Keratinocyte (primary cell): ENCODE results near the gene CFAP300. TPM values are rescaled to one million over a fixed set of nuclear protein-coding genes. Genes with fewer than 3 reads are reported as not detected.

ENCODE experiments used
- DNase-seq: peaks from one replicate; pipeline ENCODE4 v3.0.0-alpha.2; 2011; ENCODE audit warnings: low read depth, missing footprints, low spot score
- FAIRE-seq: peaks from 2 replicates; lab custom pipeline; 2011; peaks lifted over from hg19 to GRCh38; lab: Jason Lieb, UNC
- H2AFZ ChIP-seq: 2 replicates; pipeline ENCODE4 v1.6.0; 2012; ENCODE audit warnings: low read length, control low read depth, inconsistent platforms; ENCODE audit not compliant: control insufficient read depth
- H3K27ac ChIP-seq: 2 replicates; pipeline ENCODE4 v1.5.1; 2011; ENCODE audit warnings: low read length; ENCODE audit not compliant: control insufficient read depth, insufficient read depth
- H3K27me3 ChIP-seq: 3 replicates; pipeline ENCODE4 v1.6.0; 2011; ENCODE audit warnings: low read length; ENCODE audit not compliant: control insufficient read depth, insufficient read depth; ENCODE audit errors: extremely low read depth
- H3K36me3 ChIP-seq, 2 experiments: 2 replicates in 1 of 2; 3 replicates in 1 of 2; pipeline ENCODE4 v1.5.1; 2011; ENCODE audit warnings: low read length in 2 of 2, mild to moderate bottlenecking in 1 of 2; ENCODE audit not compliant: control insufficient read depth in 2 of 2, insufficient read depth in 2 of 2; ENCODE audit errors: extremely low read depth in 1 of 2
- H3K4me1 ChIP-seq: 3 replicates; pipeline ENCODE4 v1.5.1; 2011; ENCODE audit warnings: low read length; ENCODE audit not compliant: control insufficient read depth, insufficient read depth; ENCODE audit errors: extremely low read depth
- H3K4me2 ChIP-seq: 3 replicates; pipeline ENCODE4 v1.6.0; 2011; ENCODE audit warnings: low read depth, low read length; ENCODE audit not compliant: control insufficient read depth, insufficient read depth; ENCODE audit errors: extremely low read depth
- H3K4me3 ChIP-seq, 3 experiments: fragments of 200-600 bp in 1 of 3; sonication (generic) in 1 of 3; 2 replicates in 2 of 3; 3 replicates in 1 of 3; pipeline ENCODE4 v1.5.1; 2011 to 2016; ENCODE audit warnings: low read length in 3 of 3, mild to moderate bottlenecking in 3 of 3, control low read depth in 2 of 3, inconsistent platforms in 1 of 3, low read depth in 1 of 3, mixed read lengths in 1 of 3, mixed run types in 1 of 3, moderate library complexity in 1 of 3; ENCODE audit not compliant: control insufficient read depth in 2 of 3, insufficient read depth in 2 of 3; ENCODE audit errors: extremely low read depth in 1 of 3
- H3K79me2 ChIP-seq: 2 replicates; pipeline ENCODE4 v1.6.0; 2012; ENCODE audit warnings: low read length; ENCODE audit not compliant: control insufficient read depth, insufficient read depth
- H3K9ac ChIP-seq: 3 replicates; pipeline ENCODE4 v1.6.0; 2011; ENCODE audit warnings: low read length; ENCODE audit not compliant: control insufficient read depth, insufficient read depth; ENCODE audit errors: extremely low read depth
- H3K9me1 ChIP-seq: 3 replicates; pipeline ENCODE4 v1.6.0; 2011; ENCODE audit warnings: low read length; ENCODE audit not compliant: control insufficient read depth, insufficient read depth; ENCODE audit errors: extremely low read depth
- H3K9me3 ChIP-seq: 2 replicates; pipeline ENCODE4 v1.5.1; 2012; ENCODE audit warnings: low read depth, low read length; ENCODE audit not compliant: control insufficient read depth
- H4K20me1 ChIP-seq: 3 replicates; pipeline ENCODE4 v1.6.0; 2011; ENCODE audit warnings: low read length; ENCODE audit not compliant: control insufficient read depth, insufficient read depth; ENCODE audit errors: extremely low read depth
- CTCF ChIP-seq, 3 experiments: IDR thresholded peaks in 1 of 3; conservative IDR thresholded peaks in 1 of 3; optimal IDR thresholded peaks in 1 of 3; 2 replicates in 2 of 3; 3 replicates in 1 of 3; pipeline versions ENCODE3 to v1.5.1; 2011; ENCODE audit warnings: low read length in 3 of 3, mild to moderate bottlenecking in 3 of 3, moderate library complexity in 2 of 3, control low read depth in 1 of 3, inconsistent platforms in 1 of 3; ENCODE audit not compliant: insufficient read depth in 2 of 3; ENCODE audit errors: extremely low read depth in 1 of 3
- EZH2 ChIP-seq: IDR thresholded peaks from one replicate; pipeline ENCODE4 v1.6.1; 2012; ENCODE audit warnings: inconsistent platforms, mild to moderate bottlenecking, low read length, moderate library complexity
- dilution Hi-C: fragments of 300-500 bp; cut with MboI; formaldehyde crosslinking; loops from one replicate; pipeline ENCODE4 v1.7.0; 2020; ENCODE audit warnings: low sequenced_read_pairs; ENCODE audit not compliant: extremely low pct_ligation_motif_present
- polyA plus RNA-seq, 5 experiments: library from polyadenylated mRNA; depleted of rRNA in 3 of 5; stranded (reverse) in 3 of 5; stranded (forward) in 1 of 5; unstranded in 1 of 5; fragments of >200 nt; gene quantifications; 1 replicate in 1 of 5; 2 replicates in 3 of 5; 3 replicates in 1 of 5; pipeline versions ENCODE4 v1.2.1 to v1.2.3, GENCODE V29; 2011 to 2012; ENCODE audit warnings: missing spikeins in 2 of 5, low read depth in 1 of 5, low replicate concordance in 1 of 5

Gene CFAP300
- polyA plus RNA-seq, 1 donor (not counting 4 experiments of a cell fraction or from before 2014, with no cell fraction given): 2.6 TPM

- TF ChIP-seq EZH2: no peak
- TF ChIP-seq CTCF (optimal IDR thresholded peaks at IDR 0.05 in 1 of 3, IDR thresholded peaks at IDR 0.05 in 1 of 3, conservative IDR thresholded peaks at IDR 0.05 in 1 of 3; ENCODE audit: extremely low read depth in 1 of 3, insufficient read depth in 2 of 3, low read length in 3 of 3): no peak
- H3K27ac ChIP-seq: peak overlapping the region; percentile 92
- H3K9me3 ChIP-seq: no peaks in the 10 kb centered on the region
- H4K20me1 ChIP-seq: no peaks in the 10 kb centered on the region
- peaks cover 58% of the 10 kb centered on the region for H3K79me2 ChIP-seq
- H3K4me3 ChIP-seq: peak overlapping the region; percentile 67 to 93 (median 67)
- no peaks in the 10 kb centered on the region for H3K9me1 ChIP-seq
- peaks cover 0 to 3% of the 10 kb centered on the region in 2 experiments for H3K36me3 ChIP-seq
- H3K4me1 ChIP-seq: peaks cover 40% of the 10 kb centered on the region
- dilution Hi-C loops: no loop called here
- peak overlapping the region; percentile 90 for H3K4me2 ChIP-seq
- DNase-seq (no peak), FAIRE-seq (no peak)
- peak overlapping the region; percentile 86 for H3K9ac ChIP-seq
- H2AFZ ChIP-seq: no peak overlapping the region
- no peaks in the 10 kb centered on the region for H3K27me3 ChIP-seq
Measured at GRCh38 chr11:102112509-102112821, 65.2 kb downstream of the CFAP300 start.

GRCh38 chr11:102114032-102114431, 66.8 kb downstream of the CFAP300 start:
- peaks cover 53% of the 10 kb centered on the region for H3K4me1 ChIP-seq

More at GRCh38 chr11:102114032-102114431, 66.8 kb downstream of the CFAP300 start:
- no peaks in the 10 kb centered on the region for H3K9me1 ChIP-seq
- peak overlapping the region; percentile 62 for H3K4me2 ChIP-seq
- peak overlapping the region; percentile 19 for H3K27ac ChIP-seq
- no peaks in the 10 kb centered on the region for H3K9me3 ChIP-seq
- H4K20me1 ChIP-seq: peaks cover 5% of the 10 kb centered on the region
- DNase-seq: no peak
- TF ChIP-seq EZH2 (no peak), CTCF (optimal IDR thresholded peaks at IDR 0.05 in 1 of 3, IDR thresholded peaks at IDR 0.05 in 1 of 3, conservative IDR thresholded peaks at IDR 0.05 in 1 of 3; ENCODE audit: extremely low read depth in 1 of 3, insufficient read depth in 2 of 3, low read length in 3 of 3) (no peak)
- H3K36me3 ChIP-seq: peaks cover 0 to 3% of the 10 kb centered on the region in 2 experiments
- no peak overlapping the region for H2AFZ ChIP-seq
- no peaks in the 10 kb centered on the region for H3K27me3 ChIP-seq
- H3K4me3 ChIP-seq: peak overlapping the region in 2 of 3 experiments; percentile 11 to 67
- peak; percentile 36 for FAIRE-seq
- H3K9ac ChIP-seq: no peak overlapping the region
- H3K79me2 ChIP-seq: peaks cover 74% of the 10 kb centered on the region
- dilution Hi-C loops: no loop called here
